GM12892 (cell line): ENCODE data around the gene THADA.

Experiments used
- POLR2AphosphoS5 ChIP-seq: IDR thresholded peaks from 2 replicates; pipeline ENCODE4 v1.6.1; 2011; ENCODE audit warnings: low read depth, low read length, control low read depth
- TAF1 ChIP-seq: IDR thresholded peaks from 2 replicates; pipeline ENCODE4 v1.6.1; 2011; ENCODE audit warnings: low read depth, mild to moderate bottlenecking, control low read depth, low read length, borderline replicate concordance

DNA sequence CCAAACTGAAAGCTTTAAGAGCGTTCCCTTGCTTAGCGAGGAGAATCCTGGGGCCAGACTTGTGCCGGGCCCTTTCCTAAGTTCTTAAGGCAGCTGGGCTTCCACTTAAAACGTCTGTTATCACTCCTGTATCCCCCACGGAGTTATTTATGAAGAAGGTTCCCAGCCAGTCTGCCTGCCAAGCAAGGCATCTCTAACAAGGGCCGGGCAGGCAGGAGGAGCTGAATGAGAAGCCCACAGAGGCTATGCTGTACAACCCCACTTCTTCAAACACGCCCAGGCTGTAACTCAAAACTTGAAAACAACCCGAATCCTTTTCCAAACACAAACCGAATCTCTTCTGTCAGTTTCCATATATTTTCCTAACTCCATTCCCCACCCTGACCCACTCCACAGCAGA lies 330.4 kb downstream of the THADA start:
- no peak for TF ChIP-seq TAF1
- TF ChIP-seq POLR2AphosphoS5: no peak
